K562 (cell line): ENCODE measurements around the gene USP20. TPM values are rescaled to one million over a fixed set of nuclear protein-coding genes. Genes with fewer than 3 reads are reported as not detected.
A peak's percentile ranks its signal among the peaks of the same experiment; 100 is the strongest.

ENCODE experiments used
- CBFB ChIP-seq: sonication (generic); formaldehyde crosslinking; IDR thresholded peaks from 2 replicates; pipeline ENCODE4 v1.4.0; 2020; ENCODE audit warnings: mild to moderate bottlenecking, missing genetic modification reagents
- CBX8 ChIP-seq: fragments of 200-600 bp; sonication (generic); IDR thresholded peaks from 2 replicates; pipeline ENCODE4 v1.6.1; 2012; ENCODE audit warnings: borderline replicate concordance, mixed run types, low read depth, mild to moderate bottlenecking, moderate library complexity, mixed read lengths, low read length, control low read depth, inconsistent platforms; ENCODE audit not compliant: poor library complexity, severe bottlenecking; ENCODE audit errors: extremely low read depth
- ELF2 ChIP-seq: fragments of 250-450 bp; sonication (Bioruptor Pico); IDR thresholded peaks from 2 replicates; pipeline ENCODE4 v1.5.0; 2021; ENCODE audit warnings: mild to moderate bottlenecking
- EP400 ChIP-seq: fragments of 450-650 bp; IDR thresholded peaks from 2 replicates; pipeline ENCODE4 v1.6.1; 2017; ENCODE audit warnings: antibody characterized with exemption, mild to moderate bottlenecking, moderate library complexity
- GTF2F1 ChIP-seq: IDR thresholded peaks from 2 replicates; pipeline ENCODE4 v1.6.1; 2011; ENCODE audit warnings: low read depth, low read length, improper control_type of control experiment
- HEY1 ChIP-seq: fragments of 250-450 bp; sonication (Bioruptor Pico); IDR thresholded peaks from 2 replicates; pipeline ENCODE4 v1.5.0; 2020; ENCODE audit warnings: mild to moderate bottlenecking, moderate library complexity, borderline replicate concordance
- PHB2 ChIP-seq: fragments of 450-650 bp; IDR thresholded peaks from 2 replicates; pipeline ENCODE4 v1.6.1; 2017; ENCODE audit warnings: low read depth
- POLR2A ChIP-seq: fragments of 450-650 bp; conservative IDR thresholded peaks from 2 replicates; pipeline ENCODE4 v1.6.1; 2016
- RAD21 ChIP-seq, 2 experiments: fragments of 250-450 bp in 1 of 2; fragments of 450-650 bp in 1 of 2; sonication (Bioruptor Pico) in 1 of 2; formaldehyde crosslinking in 1 of 2; IDR thresholded peaks in 1 of 2; conservative IDR thresholded peaks in 1 of 2; 2 replicates each; pipeline versions ENCODE4 v1.4.0 to v1.8.0; 2020 to 2022; ENCODE audit warnings: mild to moderate bottlenecking in 2 of 2, moderate library complexity in 1 of 2
- SMC3 ChIP-seq: conservative IDR thresholded peaks from 2 replicates; pipeline ENCODE4 v1.6.1; 2011; ENCODE audit warnings: low read depth, low read length, improper control_type of control experiment; ENCODE audit not compliant: insufficient read depth
- TEAD4 ChIP-seq, 2 experiments: sonication (generic) in 1 of 2; formaldehyde crosslinking in 1 of 2; IDR thresholded peaks; 2 replicates each; pipeline versions ENCODE4 v1.6.1 to v1.8.0; 2012 to 2022; ENCODE audit warnings: borderline replicate concordance in 1 of 2, inconsistent platforms in 1 of 2, low read length in 1 of 2, mild to moderate bottlenecking in 1 of 2, missing genetic modification reagents in 1 of 2
- THAP7 ChIP-seq: fragments of 250-450 bp; sonication (Bioruptor Pico); IDR thresholded peaks from 2 replicates; pipeline ENCODE4 v1.5.0; 2021
- XRCC5 ChIP-seq: fragments of 200-400 bp; formaldehyde crosslinking; IDR thresholded peaks from 2 replicates; pipeline ENCODE4 v1.6.1; 2017; ENCODE audit warnings: low read depth, mild to moderate bottlenecking, low read length
- ZKSCAN3 ChIP-seq: fragments of 250-450 bp; sonication (Bioruptor Pico); IDR thresholded peaks from 2 replicates; pipeline ENCODE4 v1.4.0; 2020
- ZNF197 ChIP-seq: fragments of 200-800 bp; sonication (Bioruptor generic); IDR thresholded peaks from 2 replicates; pipeline ENCODE4 v1.6.1; 2016; ENCODE audit warnings: low read depth, missing genetic modification characterization, missing compliant biosample characterization
- ZNF507 ChIP-seq: conservative IDR thresholded peaks from 2 replicates; pipeline ENCODE4 v1.6.1; 2017; ENCODE audit warnings: missing genetic modification characterization, missing compliant biosample characterization
- ZNF644 ChIP-seq: fragments of 200-800 bp; sonication (Bioruptor generic); IDR thresholded peaks from 2 replicates; pipeline ENCODE4 v1.6.1; 2016; ENCODE audit warnings: low read depth, missing genetic modification characterization, missing compliant biosample characterization
- ZNF79 ChIP-seq: fragments of 250-450 bp; sonication (Bioruptor Pico); IDR thresholded peaks from 2 replicates; pipeline ENCODE4 v1.4.0; 2020; ENCODE audit warnings: low read depth, mild to moderate bottlenecking, moderate library complexity
- polyA plus RNA-seq, 8 experiments: library from polyadenylated mRNA; depleted of rRNA in 4 of 8; stranded (reverse) in 5 of 8; unstranded in 3 of 8; fragments of >200 nt; fragmentation: Nextera tagmentation in 2 of 8; fragmentation: Illumina TruSeq in 1 of 8; extraction: Ambion mirVana in 2 of 8; extraction: Trizol in 1 of 8; gene quantifications; 2 replicates each; pipeline versions ENCODE4 v1.2.1 to v1.2.3, GENCODE V29; 2011 to 2014; ENCODE audit warnings: inconsistent platforms in 1 of 8, missing spikeins in 1 of 8
- total RNA-seq, 7 experiments: library from RNA; depleted of rRNA in 6 of 7; stranded (reverse); fragments of >200 nt in 6 of 7; fragmentation: Illumina TruSeq in 2 of 7; extraction: Trizol in 2 of 7; gene quantifications; 2 replicates each; pipeline versions ENCODE4 v1.2.1 to v1.2.3, GENCODE V29; 2011 to 2021; ENCODE audit warnings: low replicate concordance in 1 of 7
- TF ChIP-seq, protein P1 (sequence below): sonication (generic); formaldehyde crosslinking; IDR thresholded peaks from 2 replicates; pipeline ENCODE4 v1.8.1; 2023; ENCODE audit warnings: missing genetic modification reagents, mild to moderate bottlenecking, borderline replicate concordance
- TF ChIP-seq, protein P2 (sequence below): sonication (generic); formaldehyde crosslinking; IDR thresholded peaks from 2 replicates; pipeline ENCODE4 v1.8.0; 2023; ENCODE audit warnings: mild to moderate bottlenecking, missing genetic modification reagents

Gene USP20
- total and polyA plus RNA-seq, 9 of the 15 experiments (the other 6 are each of a cell fraction or from before 2014, with no cell fraction given): 1.9 to 136 (median 49.1) TPM

DNA sequence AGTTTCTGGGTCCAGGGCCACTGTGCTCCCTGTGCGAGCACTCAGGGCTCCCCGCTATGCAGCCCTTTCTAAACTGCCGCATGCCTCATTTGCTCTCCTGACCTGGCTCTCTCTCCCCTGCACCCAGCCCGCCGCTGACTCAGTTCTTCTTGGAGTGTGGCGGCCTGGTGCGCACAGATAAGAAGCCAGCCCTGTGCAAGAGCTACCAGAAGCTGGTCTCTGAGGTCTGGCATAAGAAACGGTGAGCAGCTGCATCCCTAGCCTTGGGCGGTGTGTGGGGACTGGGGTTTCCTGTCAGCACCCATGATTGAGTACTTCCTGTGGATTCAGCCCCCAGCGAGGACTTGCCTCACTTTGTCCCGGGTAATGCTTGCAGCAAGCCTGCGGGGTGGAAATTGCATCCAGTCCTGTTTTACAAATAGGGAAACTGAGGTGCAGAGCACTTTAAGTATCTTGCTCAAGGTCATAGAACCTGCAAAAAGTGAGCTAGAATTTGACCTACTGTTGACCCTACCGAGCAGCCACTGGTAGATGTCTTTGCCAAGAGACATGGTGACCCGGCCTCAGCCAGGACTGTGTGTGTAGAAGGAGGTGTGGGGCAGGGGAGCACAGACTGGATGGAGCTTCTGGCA lies 27.9 kb downstream of the USP20 start (continued):
- TF ChIP-seq, protein P1, sequence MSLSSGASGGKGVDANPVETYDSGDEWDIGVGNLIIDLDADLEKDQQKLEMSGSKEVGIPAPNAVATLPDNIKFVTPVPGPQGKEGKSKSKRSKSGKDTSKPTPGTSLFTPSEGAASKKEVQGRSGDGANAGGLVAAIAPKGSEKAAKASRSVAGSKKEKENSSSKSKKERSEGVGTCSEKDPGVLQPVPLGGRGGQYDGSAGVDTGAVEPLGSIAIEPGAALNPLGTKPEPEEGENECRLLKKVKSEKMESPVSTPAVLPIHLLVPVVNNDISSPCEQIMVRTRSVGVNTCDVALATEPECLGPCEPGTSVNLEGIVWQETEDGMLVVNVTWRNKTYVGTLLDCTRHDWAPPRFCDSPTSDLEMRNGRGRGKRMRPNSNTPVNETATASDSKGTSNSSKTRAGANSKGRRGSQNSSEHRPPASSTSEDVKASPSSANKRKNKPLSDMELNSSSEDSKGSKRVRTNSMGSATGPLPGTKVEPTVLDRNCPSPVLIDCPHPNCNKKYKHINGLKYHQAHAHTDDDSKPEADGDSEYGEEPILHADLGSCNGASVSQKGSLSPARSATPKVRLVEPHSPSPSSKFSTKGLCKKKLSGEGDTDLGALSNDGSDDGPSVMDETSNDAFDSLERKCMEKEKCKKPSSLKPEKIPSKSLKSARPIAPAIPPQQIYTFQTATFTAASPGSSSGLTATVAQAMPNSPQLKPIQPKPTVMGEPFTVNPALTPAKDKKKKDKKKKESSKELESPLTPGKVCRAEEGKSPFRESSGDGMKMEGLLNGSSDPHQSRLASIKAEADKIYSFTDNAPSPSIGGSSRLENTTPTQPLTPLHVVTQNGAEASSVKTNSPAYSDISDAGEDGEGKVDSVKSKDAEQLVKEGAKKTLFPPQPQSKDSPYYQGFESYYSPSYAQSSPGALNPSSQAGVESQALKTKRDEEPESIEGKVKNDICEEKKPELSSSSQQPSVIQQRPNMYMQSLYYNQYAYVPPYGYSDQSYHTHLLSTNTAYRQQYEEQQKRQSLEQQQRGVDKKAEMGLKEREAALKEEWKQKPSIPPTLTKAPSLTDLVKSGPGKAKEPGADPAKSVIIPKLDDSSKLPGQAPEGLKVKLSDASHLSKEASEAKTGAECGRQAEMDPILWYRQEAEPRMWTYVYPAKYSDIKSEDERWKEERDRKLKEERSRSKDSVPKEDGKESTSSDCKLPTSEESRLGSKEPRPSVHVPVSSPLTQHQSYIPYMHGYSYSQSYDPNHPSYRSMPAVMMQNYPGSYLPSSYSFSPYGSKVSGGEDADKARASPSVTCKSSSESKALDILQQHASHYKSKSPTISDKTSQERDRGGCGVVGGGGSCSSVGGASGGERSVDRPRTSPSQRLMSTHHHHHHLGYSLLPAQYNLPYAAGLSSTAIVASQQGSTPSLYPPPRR (CRISPR knock-in tag): peak; percentile 100
- TF ChIP-seq RAD21 (CRISPR knock-in tag; conservative IDR thresholded peaks at IDR 0.05 in 1 of 2, IDR thresholded peaks at IDR 0.05 in 1 of 2) (peak; percentile 67 to 70), ELF2 (CRISPR knock-in tag) (peak; percentile 69), EP400 (no peak), GTF2F1 (peak; percentile 20; the same call in 1 of the 2 replicates), ZKSCAN3 (CRISPR knock-in tag) (no peak), ZNF644 (peak; percentile 97), ZNF79 (CRISPR knock-in tag) (peak; percentile 81), HEY1 (CRISPR knock-in tag) (peak; percentile 96), ZNF197 (peak; percentile 93), XRCC5 (peak; percentile 98), THAP7 (CRISPR knock-in tag) (peak; percentile 67; the same call in 1 of the 2 replicates), CBFB (CRISPR knock-in tag) (peak; percentile 97; the same call in 1 of the 2 replicates), CBX8 (no peak), ZNF507 (tag) (no peak), TEAD4 (IDR thresholded peaks at IDR 0.05; ENCODE audit: low read length) (peak; percentile 99), TEAD4 (CRISPR knock-in tag; IDR thresholded peaks at IDR 0.05; ENCODE audit: borderline replicate concordance) (no peak), POLR2A (peak; percentile 68; the same call in 1 of the 2 replicates), SMC3 (peak; percentile 31; the same call in 1 of the 2 replicates), PHB2 (peak; percentile 96)
- TF ChIP-seq, protein P2, sequence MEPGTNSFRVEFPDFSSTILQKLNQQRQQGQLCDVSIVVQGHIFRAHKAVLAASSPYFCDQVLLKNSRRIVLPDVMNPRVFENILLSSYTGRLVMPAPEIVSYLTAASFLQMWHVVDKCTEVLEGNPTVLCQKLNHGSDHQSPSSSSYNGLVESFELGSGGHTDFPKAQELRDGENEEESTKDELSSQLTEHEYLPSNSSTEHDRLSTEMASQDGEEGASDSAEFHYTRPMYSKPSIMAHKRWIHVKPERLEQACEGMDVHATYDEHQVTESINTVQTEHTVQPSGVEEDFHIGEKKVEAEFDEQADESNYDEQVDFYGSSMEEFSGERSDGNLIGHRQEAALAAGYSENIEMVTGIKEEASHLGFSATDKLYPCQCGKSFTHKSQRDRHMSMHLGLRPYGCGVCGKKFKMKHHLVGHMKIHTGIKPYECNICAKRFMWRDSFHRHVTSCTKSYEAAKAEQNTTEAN (CRISPR knock-in tag): peak; percentile 90; the same call in 1 of the 2 replicates
